GM12878 (cell line): Measurements from ENCODE around the gene EEFSEC. TPM values are rescaled to one million over a fixed set of nuclear protein-coding genes. Genes with fewer than 3 reads are reported as not detected.

Experiments
- ATAC-seq: fragments of 200-7000 bp; cut with Tn5 transposase; 3 replicates; pipeline ENCODE4 v1.9.1; 2020; ENCODE audit warnings: mild to moderate bottlenecking, moderate library complexity
- BruUV-seq: library from RNA; stranded (reverse); fragments of 400-500 nt; replicated peaks from 2 replicates; lab custom pipeline; 2021; lab: Mats Ljungman, UMichigan
- CTCF ChIA-PET: fragments of 300-600 bp; sonication (Branson Sonifier 250); formaldehyde crosslinking; extraction: SDS; loops from one replicate; lab custom pipeline; 2021; ENCODE audit warnings: inconsistent platforms; lab: Yijun Ruan, JAX
- POLR2A ChIA-PET: fragments of 350-600 bp; formaldehyde crosslinking; extraction: SDS; loops from one replicate; lab custom pipeline; 2021; ENCODE audit warnings: inconsistent platforms; lab: Charles Lee
- RAD21 ChIA-PET: fragments of 300-600 bp; sonication (Branson Sonifier 250); formaldehyde crosslinking; loops from one replicate; lab custom pipeline; 2023; ENCODE audit warnings: antibody characterized with exemption; ENCODE audit not compliant: unreplicated experiment; lab: Charles Lee
- SMC1A ChIA-PET: fragments of 300-600 bp; sonication (Branson Sonifier 250); formaldehyde crosslinking; loops from one replicate; lab custom pipeline; 2023; ENCODE audit not compliant: unreplicated experiment, uncharacterized antibody; lab: Charles Lee
- DNase-seq: peaks from one replicate; pipeline ENCODE4 v3.0.0-alpha.2; 2011; ENCODE audit warnings: low read depth, low spot score
- FAIRE-seq: peaks from 3 replicates; lab custom pipeline; 2011; peaks lifted over from hg19 to GRCh38; lab: Jason Lieb, UNC
- H2AFZ ChIP-seq: 2 replicates; pipeline ENCODE4 v1.6.0; 2011; ENCODE audit warnings: low read depth, low read length, control low read depth; ENCODE audit not compliant: control insufficient read depth
- H3K27ac ChIP-seq: 2 replicates; pipeline ENCODE4 v1.5.1; 2011; ENCODE audit warnings: control low read depth; ENCODE audit not compliant: control insufficient read depth, insufficient read depth
- H3K27me3 ChIP-seq, 2 experiments: replicated peaks in 1 of 2; 2 replicates each; pipeline versions ENCODE4 v1.6.0 to v1.6.1; 2011; ENCODE audit warnings: low read length in 1 of 2; ENCODE audit not compliant: control insufficient read depth in 2 of 2, insufficient read depth in 2 of 2
- H3K36me3 ChIP-seq, 2 experiments: 2 replicates each; pipeline ENCODE4 v1.5.1; 2011; ENCODE audit warnings: low read length in 1 of 2; ENCODE audit not compliant: control insufficient read depth in 2 of 2, insufficient read depth in 2 of 2
- H3K4me1 ChIP-seq: 2 replicates; pipeline ENCODE4 v1.6.1; 2011; ENCODE audit warnings: mild to moderate bottlenecking, low read length, moderate library complexity, mixed read lengths; ENCODE audit not compliant: control insufficient read depth, insufficient read depth
- H3K4me2 ChIP-seq: 2 replicates; pipeline ENCODE4 v1.6.0; 2011; ENCODE audit warnings: control low read depth; ENCODE audit not compliant: control insufficient read depth, insufficient read depth
- H3K4me3 ChIP-seq: fragments of 200-600 bp; sonication (generic); 2 replicates; pipeline ENCODE4 v1.5.1; 2016
- H3K79me2 ChIP-seq: 2 replicates; pipeline ENCODE4 v1.6.0; 2011; ENCODE audit warnings: low read length; ENCODE audit not compliant: control insufficient read depth, insufficient read depth
- H3K9ac ChIP-seq: 2 replicates; pipeline ENCODE4 v1.8.0; 2011; ENCODE audit warnings: low read length, control low read depth, mixed read lengths; ENCODE audit not compliant: control insufficient read depth, insufficient read depth
- H3K9me3 ChIP-seq: replicated peaks from 3 replicates; pipeline ENCODE4 v1.5.1; 2011; ENCODE audit warnings: mild to moderate bottlenecking, low read length; ENCODE audit not compliant: control insufficient read depth, insufficient read depth
- H4K20me1 ChIP-seq: 2 replicates; pipeline ENCODE4 v1.6.0; 2011; ENCODE audit not compliant: control insufficient read depth, insufficient read depth
- ATF3 ChIP-seq: IDR thresholded peaks from 2 replicates; pipeline ENCODE4 v1.6.1; 2011; ENCODE audit warnings: low read depth, mild to moderate bottlenecking, low read length, moderate library complexity, borderline replicate concordance; ENCODE audit errors: extremely low read depth
- BMI1 ChIP-seq: fragments of 450-650 bp; IDR thresholded peaks from 2 replicates; pipeline ENCODE4 v1.6.1; 2016; ENCODE audit warnings: mild to moderate bottlenecking, moderate library complexity, borderline replicate concordance
- HDAC2 ChIP-seq: fragments of 200-600 bp; sonication (generic); IDR thresholded peaks from 2 replicates; pipeline ENCODE4 v1.6.1; 2017
- IKZF1 ChIP-seq: fragments of 450-650 bp; conservative IDR thresholded peaks from 2 replicates; pipeline ENCODE4 v1.6.1; 2017; ENCODE audit warnings: antibody characterized with exemption, mild to moderate bottlenecking
- IRF4 ChIP-seq: IDR thresholded peaks from 2 replicates; pipeline ENCODE4 v1.6.1; 2011; ENCODE audit warnings: low read depth, low read length
- JUND ChIP-seq: IDR thresholded peaks from 2 replicates; pipeline ENCODE4 v1.6.1; 2012; ENCODE audit warnings: low read depth, mild to moderate bottlenecking, low read length, improper control_type of control experiment, moderate library complexity
- NFYB ChIP-seq: IDR thresholded peaks from 2 replicates; pipeline ENCODE4 v1.6.1; 2011; ENCODE audit warnings: low read depth, mild to moderate bottlenecking, low read length, improper control_type of control experiment, moderate library complexity; ENCODE audit not compliant: insufficient read depth
- PBX3 ChIP-seq: IDR thresholded peaks from 2 replicates; pipeline ENCODE4 v1.6.1; 2011; ENCODE audit warnings: mild to moderate bottlenecking, low read depth, low read length, moderate library complexity; ENCODE audit not compliant: insufficient replicate concordance
- WGBS: methylation state at CpG from one replicate; pipeline ENCODE4 v1.1.6; 2016; ENCODE audit warnings: low lambda C conversion rate; ENCODE audit not compliant: insufficient replicate concordance, insufficient coverage; ENCODE audit errors: missing lambda C conversion rate; 5-methylcytosine and 5-hydroxymethylcytosine counted together
- in situ Hi-C: fragments of 300-500 bp; cut with MboI; formaldehyde crosslinking; loops from 9 replicates; pipeline ENCODE4 v1.14.3; 2018; ENCODE audit warnings: mixed read lengths
- intact Hi-C: fragments of 100-400 bp; cut with micrococcal nuclease; formaldehyde crosslinking; loops from one replicate; pipeline ENCODE4 v1.14.2; 2022; ENCODE audit not compliant: unreplicated experiment
- polyA plus RNA-seq, 11 experiments: library from polyadenylated mRNA; depleted of rRNA in 4 of 11; unstranded in 6 of 11; stranded (reverse) in 5 of 11; fragments of >200 nt; fragmentation: Nextera tagmentation in 4 of 11; fragmentation: Illumina TruSeq in 1 of 11; extraction: Ambion mirVana in 4 of 11; extraction: Trizol in 1 of 11; gene quantifications; 1 replicate in 1 of 11; 2 replicates in 10 of 11; pipeline versions ENCODE4 v1.2.1 to v1.2.3, GENCODE V29; 2011 to 2016; ENCODE audit warnings: inconsistent platforms in 2 of 11, missing spikeins in 2 of 11, low read depth in 1 of 11
- total RNA-seq, 4 experiments: library from RNA; depleted of rRNA in 3 of 4; stranded (reverse); fragments of >200 nt in 3 of 4; fragmentation: Illumina TruSeq in 1 of 4; extraction: Trizol in 1 of 4; gene quantifications; 2 replicates each; pipeline versions ENCODE4 v1.2.1 to v1.2.3, GENCODE V29; 2013 to 2021
- TF ChIP-seq, protein P1 (sequence below): fragments of 450-650 bp; IDR thresholded peaks from 2 replicates; pipeline ENCODE4 v1.6.1; 2017; ENCODE audit warnings: mild to moderate bottlenecking, low read depth, inconsistent platforms; ENCODE audit not compliant: poor library complexity, severe bottlenecking
- TF ChIP-seq, protein P2 (sequence below): fragments of 150-350 bp; IDR thresholded peaks from 2 replicates; pipeline ENCODE4 v1.6.1; 2014; ENCODE audit warnings: mild to moderate bottlenecking, low read depth, low read length

Gene EEFSEC
- total and polyA plus RNA-seq, 10 of the 15 experiments (the other 5 are each of a cell fraction or from before 2014, with no cell fraction given): 0.29 to 29.1 (median 16.1) TPM

DNA sequence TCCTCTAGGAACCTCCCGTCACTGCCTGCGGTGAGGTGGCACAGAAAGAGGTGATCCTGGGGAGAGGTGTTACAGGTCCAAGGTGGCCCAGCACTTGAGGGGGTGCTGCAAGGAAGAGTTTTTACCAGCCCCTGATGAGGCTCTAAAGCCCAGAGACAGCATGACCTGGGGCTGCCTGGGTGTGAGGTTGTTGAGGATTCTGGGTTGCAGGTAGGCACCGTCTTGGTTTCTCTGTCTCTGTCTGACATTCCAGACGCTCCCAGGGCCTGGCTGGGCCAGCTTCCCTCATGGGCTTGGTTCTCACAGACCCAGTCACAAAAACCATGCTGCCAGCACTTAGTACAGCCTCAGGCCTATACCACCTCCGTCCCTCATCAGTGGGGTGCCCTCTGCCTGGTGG, 282.3 kb downstream of the EEFSEC start:
- POLR2A ChIA-PET: no interaction called here
- Histone ChIP-seq H3K4me2 (no peak overlapping the region), H3K4me1 (no peaks in the 10 kb centered on the region), H2AFZ (no peak overlapping the region), H3K27me3 (peaks cover 9 to 17% of the 10 kb centered on the region in 2 experiments), H3K4me3 (no peak overlapping the region), H4K20me1 (no peaks in the 10 kb centered on the region; the same call in 1 of the 2 replicates), H3K36me3 (no peaks in the 10 kb centered on the region), H3K27ac (no peak overlapping the region), H3K9ac (no peak overlapping the region), H3K9me3 (no peaks in the 10 kb centered on the region), H3K79me2 (no peaks in the 10 kb centered on the region)
- CTCF ChIA-PET: interaction anchor here (0.6 kb wide), 1 partner anchor 1891 kb away, joined by 3 read pairs; no protein-coding TSS in a partner anchor
- TF ChIP-seq BMI1 (no peak), ATF3 (no peak)
- TF ChIP-seq, protein P1, sequence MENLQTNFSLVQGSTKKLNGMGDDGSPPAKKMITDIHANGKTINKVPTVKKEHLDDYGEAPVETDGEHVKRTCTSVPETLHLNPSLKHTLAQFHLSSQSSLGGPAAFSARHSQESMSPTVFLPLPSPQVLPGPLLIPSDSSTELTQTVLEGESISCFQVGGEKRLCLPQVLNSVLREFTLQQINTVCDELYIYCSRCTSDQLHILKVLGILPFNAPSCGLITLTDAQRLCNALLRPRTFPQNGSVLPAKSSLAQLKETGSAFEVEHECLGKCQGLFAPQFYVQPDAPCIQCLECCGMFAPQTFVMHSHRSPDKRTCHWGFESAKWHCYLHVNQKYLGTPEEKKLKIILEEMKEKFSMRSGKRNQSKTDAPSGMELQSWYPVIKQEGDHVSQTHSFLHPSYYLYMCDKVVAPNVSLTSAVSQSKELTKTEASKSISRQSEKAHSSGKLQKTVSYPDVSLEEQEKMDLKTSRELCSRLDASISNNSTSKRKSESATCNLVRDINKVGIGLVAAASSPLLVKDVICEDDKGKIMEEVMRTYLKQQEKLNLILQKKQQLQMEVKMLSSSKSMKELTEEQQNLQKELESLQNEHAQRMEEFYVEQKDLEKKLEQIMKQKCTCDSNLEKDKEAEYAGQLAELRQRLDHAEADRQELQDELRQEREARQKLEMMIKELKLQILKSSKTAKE: no peak
- SMC1A ChIA-PET: no interaction called here
- in situ Hi-C loops (no loop called here), intact Hi-C loops (no loop called here)
- FAIRE-seq (no peak), DNase-seq (no peak), ATAC-seq (no peak)
- RAD21 ChIA-PET: no interaction called here
- WGBS: 22% methylated on average over 5 of the region's 5 CpGs
- no TSS peak for BruUV-seq

- Histone ChIP-seq H3K4me3 (no peak overlapping the region), H3K4me1 (no peaks in the 10 kb centered on the region), H3K36me3 (no peaks in the 10 kb centered on the region), H3K27ac (no peak overlapping the region), H3K79me2 (no peaks in the 10 kb centered on the region), H3K9ac (no peak overlapping the region), H3K9me3 (no peaks in the 10 kb centered on the region), H3K4me2 (no peak overlapping the region), H3K27me3 (peaks cover 9 to 19% of the 10 kb centered on the region in 2 experiments), H2AFZ (no peak overlapping the region), H4K20me1 (no peaks in the 10 kb centered on the region; the same call in 1 of the 2 replicates)
- no TSS peak for BruUV-seq
- in situ Hi-C loops (no loop called here), intact Hi-C loops (no loop called here)
- ChIA-PET POLR2A (no interaction called here), SMC1A (no interaction called here), RAD21 (no interaction called here), CTCF (interaction anchor here (0.6 kb wide), 1 partner anchor 1892 kb away, joined by 3 read pairs; no protein-coding TSS in a partner anchor)
- DNase-seq: no peak
- no peak for ATAC-seq
- 52% methylated on average over 3 of the region's 3 CpGs for WGBS
- FAIRE-seq: no peak
- TF ChIP-seq HDAC2: no peak
- TF ChIP-seq IKZF1: no peak
- TF ChIP-seq, protein P2, sequence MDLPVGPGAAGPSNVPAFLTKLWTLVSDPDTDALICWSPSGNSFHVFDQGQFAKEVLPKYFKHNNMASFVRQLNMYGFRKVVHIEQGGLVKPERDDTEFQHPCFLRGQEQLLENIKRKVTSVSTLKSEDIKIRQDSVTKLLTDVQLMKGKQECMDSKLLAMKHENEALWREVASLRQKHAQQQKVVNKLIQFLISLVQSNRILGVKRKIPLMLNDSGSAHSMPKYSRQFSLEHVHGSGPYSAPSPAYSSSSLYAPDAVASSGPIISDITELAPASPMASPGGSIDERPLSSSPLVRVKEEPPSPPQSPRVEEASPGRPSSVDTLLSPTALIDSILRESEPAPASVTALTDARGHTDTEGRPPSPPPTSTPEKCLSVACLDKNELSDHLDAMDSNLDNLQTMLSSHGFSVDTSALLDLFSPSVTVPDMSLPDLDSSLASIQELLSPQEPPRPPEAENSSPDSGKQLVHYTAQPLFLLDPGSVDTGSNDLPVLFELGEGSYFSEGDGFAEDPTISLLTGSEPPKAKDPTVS: no peak
- no peak for TF ChIP-seq PBX3
- TF ChIP-seq JUND: no peak
- TF ChIP-seq NFYB: no peak
- no peak for TF ChIP-seq IRF4
These were observed 282.9 kb downstream of the EEFSEC start for GRCh38 chr3:128436214-128436613.
